HTR-8/SVneo (cell line): ENCODE results near the gene TMEM38B.

Source experiments
- DNase-seq: peaks from one replicate; pipeline ENCODE4 v3.0.0; 2011; ENCODE audit warnings: low spot score, mixed read lengths; ENCODE audit not compliant: insufficient read length
- FAIRE-seq: peaks from 2 replicates; lab custom pipeline; 2011; peaks lifted over from hg19 to GRCh38; lab: Jason Lieb, UNC

The TMEM38B gene

GRCh38 chr9:105818903-105819302 is 124.6 kb downstream of the TMEM38B start:
- FAIRE-seq = no peak
- DNase-seq = no peak

GRCh38 chr9:105822814-105823213 is 128.5 kb downstream of the TMEM38B start:
- FAIRE-seq (no peak), DNase-seq (no peak)
